Measurements from ENCODE around the gene ADARB1. TPM values are rescaled to one million over a fixed set of nuclear protein-coding genes. Genes with fewer than 3 reads are reported as not detected.

ADARB1 gene
- total and polyA plus RNA-seq, 2 experiments from 2014 or later, result 4.8 to 14.8 TPM

- TF ChIP-seq CREB1 (CRISPR knock-in tag; IDR thresholded peaks at IDR 0.05; ENCODE audit: low read depth), result no peak
- no peak for TF ChIP-seq CTCF (conservative IDR thresholded peaks at IDR 0.05; ENCODE audit: low read depth in 2 of 2)
- TF ChIP-seq ZNF462 (CRISPR knock-in tag; IDR thresholded peaks at IDR 0.05), result no peak
Measured at GRCh38 chr21:45026066-45026745, 48.2 kb upstream of the ADARB1 start (continued).

- H3K27me3 ChIP-seq (ENCODE audit: insufficient read depth), result no peaks in the 10 kb centered on the region
- DNase-seq (ENCODE audit: low spot score) (no peak), ATAC-seq (no peak; the same call in 2 of the 3 replicates)
- no peaks in the 10 kb centered on the region for H3K9me2 ChIP-seq (ENCODE audit: insufficient read depth)
- no peaks in the 10 kb centered on the region for H3K79me2 ChIP-seq (replicated peaks; ENCODE audit: insufficient read depth)
- H3K27ac ChIP-seq (ENCODE audit: low read depth), result no peak overlapping the region
- Mint-ChIP-seq H3K27ac (no peak overlapping the region), H3K27me3 (ENCODE audit: insufficient read depth, low read depth, poor library complexity) (peaks cover 26% of the 10 kb centered on the region), H3K4me1 (peaks cover 34% of the 10 kb centered on the region), H3K4me3 (no peak overlapping the region), H3K9me3 (peaks cover 15% of the 10 kb centered on the region), H3K36me3 (ENCODE audit: low read depth) (peaks cover 4% of the 10 kb centered on the region; the same call in 2 of the 3 replicates)
- H3K4me3 ChIP-seq, result no peak overlapping the region
- no peak overlapping the region for H2AFZ ChIP-seq
- H3K4me1 ChIP-seq (ENCODE audit: insufficient read depth), result peaks cover 25% of the 10 kb centered on the region
- H3K36me3 ChIP-seq (ENCODE audit: insufficient read depth), result no peaks in the 10 kb centered on the region
- no peaks in the 10 kb centered on the region for H4K20me1 ChIP-seq (replicated peaks; ENCODE audit: insufficient read depth)
- TF ChIP-seq ETS1 (IDR thresholded peaks at IDR 0.05) (no peak), CTCF (conservative IDR thresholded peaks at IDR 0.05; ENCODE audit: low read depth in 2 of 2) (peak in 1 of 2 experiments; percentile 33; a peak in 2 of 4 replicates), STAT1 (IDR thresholded peaks at IDR 0.05; ENCODE audit: unreplicated experiment) (no peak)
- H3K4me2 ChIP-seq, result no peak overlapping the region
- H3F3A ChIP-seq (replicated peaks; ENCODE audit: low read depth), result no peaks in the 10 kb centered on the region
Measured at GRCh38 chr21:45026826-45027225, 47.6 kb upstream of the ADARB1 start.
